SK-N-MC (cell line): ENCODE measurements around the gene HS1BP3.

Experiments used
- EZH2 ChIP-seq: fragments of 200-600 bp; sonication (generic); IDR thresholded peaks from one replicate; pipeline ENCODE4 v1.6.1; 2017; ENCODE audit warnings: antibody characterized with exemption
- FOXP2 ChIP-seq: optimal IDR thresholded peaks from 2 replicates; pipeline ENCODE3; 2011; ENCODE audit warnings: mild to moderate bottlenecking, moderate library complexity; ENCODE audit not compliant: insufficient read depth; ENCODE audit errors: extremely low read length, control extremely low read depth
- POLR2AphosphoS5 ChIP-seq: IDR thresholded peaks from 2 replicates; pipeline ENCODE4 v1.6.1; 2012; ENCODE audit warnings: mild to moderate bottlenecking, low read depth, low read length, borderline replicate concordance

GRCh38 chr2:20668871-20669475 is 18.1 kb upstream of the HS1BP3 start:
- TF ChIP-seq EZH2, result no peak
- TF ChIP-seq POLR2AphosphoS5, result no peak
- no peak for TF ChIP-seq FOXP2
